ENCODE data around the gene SMAD3.

The SMAD3 gene

GRCh38 chr15:67195305-67195704 lies 129.9 kb downstream of the SMAD3 start:
- no peak for DNase-seq (ENCODE audit: low read depth, low spot score)

- DNase-seq (ENCODE audit: low read depth, low spot score), result no peak
Measured at GRCh38 chr15:67196222-67196621, 130.8 kb downstream of the SMAD3 start.

GRCh38 chr15:67196672-67197363 lies 131.4 kb downstream of the SMAD3 start:
- peak; percentile 84 for DNase-seq (ENCODE audit: low read depth, low spot score)

GRCh38 chr15:67197364-67197695 lies 131.9 kb downstream of the SMAD3 start:
- DNase-seq (ENCODE audit: low read depth, low spot score), result no peak

DNA sequence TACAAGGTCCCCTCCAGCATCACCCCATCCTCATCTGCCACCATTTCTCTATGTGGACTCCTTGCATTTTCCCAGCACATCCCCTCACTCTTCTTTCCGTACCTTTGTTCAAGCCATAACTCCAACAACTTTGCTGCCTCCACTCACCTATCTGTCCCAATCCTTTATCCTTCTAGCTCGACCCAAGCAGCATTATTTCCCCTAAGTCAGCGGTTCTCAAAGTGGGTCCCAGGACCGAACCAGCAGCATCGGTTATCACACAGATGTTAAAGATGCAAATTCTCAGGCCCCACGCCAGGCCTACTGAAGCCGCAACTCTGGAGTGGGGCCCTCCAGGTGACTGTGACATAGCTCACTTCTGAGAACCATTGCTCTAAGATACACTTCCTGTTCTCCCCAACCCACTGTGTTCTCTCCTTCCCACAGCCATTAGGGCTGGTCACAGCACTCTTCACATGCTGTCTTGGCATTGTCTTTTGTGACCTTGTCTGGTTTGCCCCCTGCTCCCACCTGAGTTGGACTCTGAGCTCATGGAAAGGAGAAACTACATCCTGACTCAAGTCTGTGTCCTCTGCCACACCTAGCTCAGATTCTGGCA lies 132.9 kb downstream of the SMAD3 start:
- DNase-seq (ENCODE audit: low read depth, low spot score), result no peak

DNA sequence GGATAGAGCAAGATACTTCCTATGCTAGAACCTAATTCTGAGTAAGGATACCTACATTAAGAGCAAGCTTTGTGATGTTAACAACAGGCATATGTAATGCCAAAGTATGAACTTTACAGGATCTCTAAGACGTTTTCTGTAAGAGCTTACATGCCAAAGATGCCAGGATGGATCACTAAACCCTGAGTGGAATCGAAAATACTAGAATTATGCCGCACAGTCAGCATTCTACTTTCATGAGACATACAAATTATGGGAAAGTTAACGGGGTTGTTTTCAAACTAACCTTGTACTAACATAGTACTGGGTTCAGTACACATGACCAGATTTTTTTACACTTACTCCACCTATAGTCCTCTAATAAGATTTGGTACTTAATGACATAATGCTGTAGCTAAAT lies 134.0 kb downstream of the SMAD3 start:
- peak; percentile 57 for DNase-seq (ENCODE audit: low read depth, low spot score)

DNA sequence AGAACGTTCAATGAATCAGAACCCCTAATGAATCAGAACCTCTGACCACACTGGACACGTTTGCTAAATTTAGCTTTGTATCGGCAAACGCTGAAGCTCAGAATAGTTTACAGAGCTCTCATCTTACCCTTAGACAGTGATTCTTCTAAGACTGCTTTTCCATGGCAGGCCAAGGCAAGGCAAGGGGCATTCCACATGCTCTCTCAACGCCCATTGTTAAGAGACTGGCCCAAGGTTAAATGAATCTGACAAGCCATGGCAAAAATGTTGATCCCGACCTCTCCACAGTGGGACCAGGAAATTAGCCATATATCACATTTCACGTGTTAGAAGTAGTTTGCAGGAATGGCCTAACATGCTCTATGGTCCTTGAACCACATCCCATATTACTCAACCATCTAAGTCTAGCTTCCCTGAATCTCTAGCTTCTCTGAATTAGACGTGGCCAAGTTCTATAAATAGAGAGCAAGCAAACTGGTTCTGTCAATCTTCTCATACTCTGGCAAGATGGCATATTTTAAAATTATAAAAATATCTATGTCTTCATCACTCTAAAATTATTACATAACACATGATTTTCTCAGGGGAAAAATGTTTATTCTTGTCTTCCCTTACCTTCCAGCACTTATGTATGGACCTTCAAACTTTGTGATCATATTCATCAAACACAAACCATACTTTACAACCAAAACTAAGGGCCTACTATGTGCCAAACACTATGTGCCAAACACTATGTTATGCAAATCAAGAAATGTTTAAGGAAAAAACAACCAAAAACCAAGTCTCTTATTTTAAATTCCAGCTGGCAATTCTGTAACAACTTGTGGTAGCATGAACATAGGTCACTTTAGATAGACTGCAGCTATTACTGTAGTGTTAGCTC lies 134.7 kb downstream of the SMAD3 start:
- peak; percentile 39 for DNase-seq (ENCODE audit: low read depth, low spot score)

DNA sequence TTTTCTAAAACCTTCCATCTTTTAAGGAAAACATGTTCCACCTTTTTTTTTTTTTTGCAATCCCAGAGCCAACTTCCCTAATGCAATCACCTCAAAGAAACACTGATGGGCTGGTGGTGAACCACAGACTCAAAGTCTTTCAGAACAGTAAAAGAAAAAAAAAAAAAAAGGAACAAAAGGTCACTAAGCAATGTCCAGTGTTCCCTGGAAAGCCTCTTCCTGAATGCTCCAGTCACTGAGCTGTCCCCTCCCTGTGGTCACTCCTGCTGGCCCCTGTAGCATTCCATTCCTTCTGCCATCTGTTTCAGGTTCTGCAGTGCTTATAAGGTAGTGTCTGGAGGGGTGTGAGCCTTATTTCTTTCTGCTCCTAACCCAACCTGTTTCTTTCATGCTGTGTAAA lies 135.7 kb downstream of the SMAD3 start:
- DNase-seq (ENCODE audit: low read depth, low spot score), result peak; percentile 70

- DNase-seq (ENCODE audit: low read depth, low spot score), result no peak
Measured at GRCh38 chr15:67202091-67202490, 136.7 kb downstream of the SMAD3 start.

DNA sequence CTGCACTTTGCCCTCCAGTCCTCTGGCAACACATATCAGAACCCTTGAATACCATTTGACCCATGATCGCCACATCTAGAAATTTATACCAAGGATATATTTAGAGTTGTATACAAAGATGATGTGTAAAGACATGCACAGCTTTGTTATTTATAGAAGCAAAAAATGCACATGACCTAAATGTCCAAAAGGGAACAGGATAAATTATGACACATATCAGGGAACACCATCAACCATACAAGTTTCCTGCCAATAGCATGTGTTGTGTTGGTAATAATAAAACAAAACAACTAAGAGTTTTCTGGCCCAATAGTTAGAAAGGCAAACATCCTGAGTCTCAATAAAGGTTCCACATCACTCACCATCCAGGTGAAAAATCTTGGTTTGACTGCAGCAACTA lies 137.6 kb downstream of the SMAD3 start:
- no peak for DNase-seq (ENCODE audit: low read depth, low spot score)

- no peak for DNase-seq (ENCODE audit: low read depth, low spot score)
Measured at GRCh38 chr15:67207555-67208207, 142.3 kb downstream of the SMAD3 start.

- DNase-seq (ENCODE audit: low read depth, low spot score), result no peak
Measured at GRCh38 chr15:67208396-67208795, 143.0 kb downstream of the SMAD3 start.

DNA sequence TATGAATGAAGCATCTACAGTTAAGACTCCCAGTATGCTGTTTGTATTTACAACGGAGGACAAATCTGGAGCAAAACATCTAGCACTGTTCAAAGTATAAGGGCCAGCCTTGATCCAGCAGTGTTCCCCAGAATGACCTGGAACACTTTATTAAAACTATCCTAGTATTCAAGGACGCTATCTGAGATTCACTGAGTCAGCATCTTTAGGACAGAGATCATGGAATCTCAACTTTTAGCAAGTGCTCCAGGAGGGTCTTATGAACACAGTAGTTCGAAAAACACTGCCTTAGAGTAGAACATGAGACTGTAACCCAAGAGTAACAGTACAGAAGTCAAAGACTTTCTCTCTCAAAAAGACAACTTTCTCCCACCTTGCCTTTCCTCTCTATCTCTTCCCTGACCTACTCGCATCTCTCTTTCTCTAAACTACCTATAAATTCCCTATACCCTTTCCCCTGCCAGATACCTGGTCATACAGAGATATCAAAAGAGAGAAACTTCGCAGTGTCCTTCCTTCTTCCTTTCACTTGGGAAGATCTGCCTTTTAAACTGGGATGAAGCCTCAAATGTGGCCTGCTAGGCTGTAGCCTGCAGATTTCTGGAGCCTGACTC lies 145.3 kb downstream of the SMAD3 start:
- no peak for DNase-seq (ENCODE audit: low read depth, low spot score)

- DNase-seq (ENCODE audit: low read depth, low spot score), result no peak
Measured at GRCh38 chr15:67212684-67213367, 147.4 kb downstream of the SMAD3 start.

DNA sequence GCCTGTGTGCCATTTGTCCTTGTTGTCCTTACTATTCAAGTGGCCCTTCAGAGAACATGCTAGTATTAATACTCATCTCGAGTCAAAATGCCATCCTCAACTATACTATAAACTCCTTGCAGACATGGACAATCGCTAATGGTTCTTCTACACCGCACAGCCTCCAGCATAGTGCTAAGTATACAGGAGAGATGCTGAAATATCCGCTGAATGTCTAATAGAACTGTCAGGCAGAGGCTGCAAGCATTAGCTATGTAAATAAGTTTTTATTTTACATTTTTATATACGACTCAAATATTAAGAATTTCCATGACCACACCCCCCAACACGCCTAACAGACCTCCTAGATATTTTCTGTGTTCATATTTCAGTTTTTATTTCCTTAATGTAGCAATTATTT lies 149.7 kb downstream of the SMAD3 start:
- DNase-seq (ENCODE audit: low read depth, low spot score), result no peak

- no peak for DNase-seq (ENCODE audit: low read depth, low spot score)
Measured at GRCh38 chr15:67216859-67217258, 151.5 kb downstream of the SMAD3 start.

- DNase-seq (ENCODE audit: low read depth, low spot score), result no peak
Measured at GRCh38 chr15:67218428-67218827, 153.0 kb downstream of the SMAD3 start.

DNA sequence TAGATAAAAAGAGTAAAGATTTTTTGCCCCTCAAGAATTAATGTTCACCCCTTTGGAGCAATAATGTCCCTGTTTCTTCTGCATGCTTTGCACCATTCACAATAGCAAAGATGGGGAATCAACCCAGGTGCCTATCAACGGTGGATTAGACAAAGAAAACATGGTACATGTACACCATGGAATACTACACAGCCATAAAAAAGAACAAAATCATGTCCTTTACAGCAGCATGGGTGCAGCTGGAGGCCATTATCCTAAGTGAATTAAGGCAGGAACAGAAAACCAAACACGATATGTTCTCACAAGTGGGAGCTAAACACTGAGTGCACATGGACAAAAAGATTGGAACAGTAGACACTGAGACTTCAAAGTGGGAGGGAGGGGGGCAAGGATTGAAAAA lies 153.9 kb downstream of the SMAD3 start:
- DNase-seq (ENCODE audit: low read depth, low spot score), result no peak

- DNase-seq (ENCODE audit: low read depth, low spot score), result no peak
Measured at GRCh38 chr15:67224889-67225288, 159.5 kb downstream of the SMAD3 start.

DNA sequence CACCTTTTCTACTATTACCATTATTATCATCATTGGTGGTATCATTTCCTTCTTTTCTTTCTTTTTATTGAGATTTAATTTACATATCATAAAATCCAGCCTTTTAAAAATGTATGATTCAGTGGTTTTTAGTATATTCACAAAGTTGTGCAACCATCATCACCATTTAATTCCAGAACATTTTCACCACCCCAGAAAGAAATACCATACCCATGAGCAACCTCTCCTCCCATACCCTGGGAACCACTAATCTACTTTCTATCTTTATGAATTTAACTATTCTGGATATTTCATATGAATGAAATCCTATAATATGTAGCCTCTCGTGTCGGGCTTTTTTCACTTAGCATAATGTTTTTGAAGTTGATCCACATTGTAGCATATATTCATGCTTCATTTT lies 159.9 kb downstream of the SMAD3 start:
- DNase-seq (ENCODE audit: low read depth, low spot score), result no peak

DNA sequence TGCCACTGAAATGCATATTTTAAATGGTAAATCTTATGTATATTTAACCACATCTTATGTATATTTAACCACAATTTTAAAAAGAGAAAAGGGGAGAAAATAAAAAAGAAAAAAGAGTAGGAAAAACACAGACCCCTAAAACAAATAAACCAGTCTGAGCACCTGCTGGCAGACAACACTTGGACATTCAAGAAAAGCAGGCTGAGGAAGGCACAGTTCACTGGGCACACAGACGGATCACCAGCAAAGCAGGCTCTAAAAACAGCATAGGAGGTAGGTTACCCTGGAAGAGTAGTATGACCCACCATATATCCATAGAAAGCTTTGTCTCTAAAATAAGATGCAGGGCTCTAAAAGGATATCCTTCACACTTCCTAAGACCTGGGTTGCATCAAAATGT lies 162.0 kb downstream of the SMAD3 start:
- no peak for DNase-seq (ENCODE audit: low read depth, low spot score)
